NB4 (cell line): Measurements from ENCODE around the gene NTSR1.

Source experiments
- DNase-seq: peaks from one replicate; pipeline ENCODE4 v3.0.0; 2010; ENCODE audit warnings: low read depth
- H3K4me3 ChIP-seq: one replicate; pipeline ENCODE4 v1.5.1; 2011; ENCODE audit warnings: mild to moderate bottlenecking, low read depth, low read length, moderate library complexity
- CTCF ChIP-seq: IDR thresholded peaks from one replicate; pipeline ENCODE4 v1.5.1; 2012; ENCODE audit warnings: low read depth, low read length
- MAX ChIP-seq: IDR thresholded peaks from 2 replicates; pipeline ENCODE4 v1.6.1; 2011; ENCODE audit warnings: low read depth, low read length
- MYC ChIP-seq: IDR thresholded peaks from 2 replicates; pipeline ENCODE4 v1.6.1; 2011; ENCODE audit warnings: low read depth, low read length
- POLR2A ChIP-seq: IDR thresholded peaks from 2 replicates; pipeline ENCODE4 v1.6.1; 2011; ENCODE audit warnings: mild to moderate bottlenecking; ENCODE audit not compliant: insufficient read length; ENCODE audit errors: extremely low read depth

Gene NTSR1

GRCh38 chr20:62804627-62805154 lies 96.1 kb downstream of the NTSR1 start, which contains the start of gene OGFR:
TSS of gene OGFR (plus strand) at chr20:62804835. CDS start at chr20:62804860, 25 bp downstream.
- H3K4me3 ChIP-seq, result peak within 1 kb of the TSS; percentile 71
- DNase-seq, result peak; percentile 83
- TF ChIP-seq MYC, result peak; percentile 48; the same call in 1 of the 2 replicates
- peak; percentile 58; the same call in 1 of the 2 replicates for TF ChIP-seq MAX
- TF ChIP-seq POLR2A, result peak; percentile 58
- TF ChIP-seq CTCF, result no peak

GRCh38 chr20:62805155-62805710 lies 96.6 kb downstream of the NTSR1 start:
- peak; percentile 49 for DNase-seq
- H3K4me3 ChIP-seq, result peak overlapping the region; percentile 71
- TF ChIP-seq MAX (no peak), POLR2A (no peak), CTCF (no peak), MYC (no peak)

- TF ChIP-seq CTCF, result no peak
- TF ChIP-seq MYC, result no peak
- no peak for TF ChIP-seq MAX
- no peak for TF ChIP-seq POLR2A
- peak overlapping the region; percentile 71 for H3K4me3 ChIP-seq
- peak; percentile 52 for DNase-seq
Measured at GRCh38 chr20:62805711-62806382, 97.2 kb downstream of the NTSR1 start.

GRCh38 chr20:62806383-62807050 lies 97.9 kb downstream of the NTSR1 start:
- TF ChIP-seq MYC, result no peak
- DNase-seq, result no peak
- peak overlapping the region; percentile 71 for H3K4me3 ChIP-seq

- DNase-seq, result no peak
- no peak for TF ChIP-seq POLR2A
- no peak overlapping the region for H3K4me3 ChIP-seq
Measured at GRCh38 chr20:62807444-62808210, 99.0 kb downstream of the NTSR1 start.

GRCh38 chr20:62808211-62808865 lies 99.7 kb downstream of the NTSR1 start:
- DNase-seq, result peak; percentile 73
- H3K4me3 ChIP-seq, result no peak overlapping the region
- peak; percentile 89 for TF ChIP-seq CTCF
- TF ChIP-seq POLR2A, result no peak
